Colonic mucosa (tissue), 4 donors: Measurements from ENCODE around the gene ARID1B. TPM values are rescaled to one million over a fixed set of nuclear protein-coding genes. Genes with fewer than 3 reads are reported as not detected.

ENCODE experiments used
- DNase-seq: peaks from one replicate; pipeline ENCODE4 v3.0.0-alpha.2; 2020
- H3K27ac ChIP-seq: fragments of 200-600 bp; one replicate; pipeline ENCODE4 v1.8.0; 2021
- H3K27me3 ChIP-seq: fragments of 200-600 bp; one replicate; pipeline ENCODE4 v1.8.0; 2021
- H3K36me3 ChIP-seq: fragments of 200-600 bp; one replicate; pipeline ENCODE4 v1.8.0; 2021
- H3K4me1 ChIP-seq: fragments of 200-600 bp; one replicate; pipeline ENCODE4 v1.8.0; 2021; ENCODE audit warnings: mild to moderate bottlenecking
- H3K4me3 ChIP-seq: fragments of 200-600 bp; one replicate; pipeline ENCODE4 v1.8.0; 2021
- H3K9ac ChIP-seq, 2 donors: one replicate each; pipeline ENCODE4 v1.7.0; 2013; ENCODE audit warnings: control low read depth in 2 of 2, low read depth in 2 of 2, low read length in 2 of 2
- H3K9me3 ChIP-seq: fragments of 200-600 bp; one replicate; pipeline ENCODE4 v1.8.0; 2021
- CTCF ChIP-seq: fragments of 200-600 bp; IDR thresholded peaks from one replicate; pipeline ENCODE4 v1.8.0; 2022; ENCODE audit warnings: antibody characterized with exemption, mild to moderate bottlenecking
- intact Hi-C: fragments of 100-400 bp; cut with DNase I; formaldehyde crosslinking; loops from one replicate; pipeline ENCODE4 v1.14.1; 2022
- total RNA-seq, 2 donors: library from RNA; stranded (reverse); fragmentation: NEBNext Ultra II Directional in 1 of 2; extraction: Animal tissue kit (Norgen Biotek cat#: 25700) in 1 of 2; gene quantifications; one replicate each; pipeline ENCODE4 v1.2.1, GENCODE V29; 2021
- donor health status: healthy.
- donor health status: DM: no; HTN: no; CAD: no.
- donor health status: DM: no; HTN: no; CAD: no.

Gene ARID1B
- total RNA-seq, 2 donors from 2014 or later, result 61.3 to 71.5 TPM

- Histone ChIP-seq H3K9me3 (no peaks in the 10 kb centered on the region), H3K36me3 (no peaks in the 10 kb centered on the region), H3K27me3 (no peaks in the 10 kb centered on the region), H3K9ac (no peak overlapping the region), H3K4me1 (no peaks in the 10 kb centered on the region), H3K4me3 (no peak overlapping the region), H3K27ac (no peak overlapping the region)
- DNase-seq, result no peak
- intact Hi-C loops, result no loop called here
- TF ChIP-seq CTCF, result no peak
These were observed 300.1 kb downstream of the ARID1B start for GRCh38 chr6:157077251-157077650.

- Histone ChIP-seq H3K27me3 (no peaks in the 10 kb centered on the region), H3K36me3 (no peaks in the 10 kb centered on the region), H3K4me1 (no peaks in the 10 kb centered on the region), H3K27ac (no peak overlapping the region), H3K4me3 (no peak overlapping the region), H3K9ac (no peak overlapping the region), H3K9me3 (no peaks in the 10 kb centered on the region)
- intact Hi-C loops, result no loop called here
- DNase-seq, result no peak
- no peak for TF ChIP-seq CTCF
These were observed 301.1 kb downstream of the ARID1B start for GRCh38 chr6:157078326-157078725.

- intact Hi-C loops, result no loop called here
- no peaks in the 10 kb centered on the region for H3K27me3 ChIP-seq
- H3K36me3 ChIP-seq, result no peaks in the 10 kb centered on the region
These were observed 302.1 kb downstream of the ARID1B start for GRCh38 chr6:157079277-157079676.

GRCh38 chr6:157079771-157080170, 302.6 kb downstream of the ARID1B start:
- Histone ChIP-seq H3K4me1 (no peaks in the 10 kb centered on the region), H3K9ac (no peak overlapping the region), H3K4me3 (no peak overlapping the region), H3K9me3 (no peaks in the 10 kb centered on the region), H3K27me3 (no peaks in the 10 kb centered on the region), H3K27ac (no peak overlapping the region), H3K36me3 (no peaks in the 10 kb centered on the region)
- no peak for TF ChIP-seq CTCF
- intact Hi-C loops, result no loop called here
- DNase-seq, result no peak

More at GRCh38 chr6:157079277-157079676, 302.1 kb downstream of the ARID1B start:
- no peak for TF ChIP-seq CTCF
- no peak overlapping the region for H3K9ac ChIP-seq
- H3K9me3 ChIP-seq, result no peaks in the 10 kb centered on the region
- no peak for DNase-seq
- H3K4me3 ChIP-seq, result no peak overlapping the region
- no peaks in the 10 kb centered on the region for H3K4me1 ChIP-seq
- H3K27ac ChIP-seq, result no peak overlapping the region

DNA sequence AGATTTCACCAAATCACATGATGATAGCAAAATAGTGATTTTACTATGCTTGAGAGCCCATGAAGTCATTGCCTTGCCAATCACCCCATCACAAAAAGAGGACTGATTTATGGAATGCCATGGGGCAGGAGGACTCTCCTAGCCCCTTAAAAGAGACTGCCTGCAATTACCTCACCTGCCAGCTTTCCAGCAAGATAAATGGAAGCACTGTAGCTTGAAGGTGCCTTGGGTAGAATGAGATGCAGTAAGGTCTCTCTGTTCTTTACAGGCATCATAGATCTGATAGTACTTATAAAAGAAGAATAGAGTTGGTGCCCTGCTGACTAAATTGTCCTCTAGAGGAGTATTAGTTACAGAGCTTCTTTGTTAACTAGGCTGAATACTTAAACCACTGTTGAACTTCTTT, 303.8 kb downstream of the ARID1B start:
- H3K4me3 ChIP-seq, result no peak overlapping the region
- H3K27me3 ChIP-seq, result no peaks in the 10 kb centered on the region
- no peaks in the 10 kb centered on the region for H3K9me3 ChIP-seq
- no peaks in the 10 kb centered on the region for H3K4me1 ChIP-seq
- no peak overlapping the region for H3K9ac ChIP-seq
- no peak for TF ChIP-seq CTCF
- H3K27ac ChIP-seq, result no peak overlapping the region
- no peaks in the 10 kb centered on the region for H3K36me3 ChIP-seq
- DNase-seq, result no peak
- intact Hi-C loops, result no loop called here

DNA sequence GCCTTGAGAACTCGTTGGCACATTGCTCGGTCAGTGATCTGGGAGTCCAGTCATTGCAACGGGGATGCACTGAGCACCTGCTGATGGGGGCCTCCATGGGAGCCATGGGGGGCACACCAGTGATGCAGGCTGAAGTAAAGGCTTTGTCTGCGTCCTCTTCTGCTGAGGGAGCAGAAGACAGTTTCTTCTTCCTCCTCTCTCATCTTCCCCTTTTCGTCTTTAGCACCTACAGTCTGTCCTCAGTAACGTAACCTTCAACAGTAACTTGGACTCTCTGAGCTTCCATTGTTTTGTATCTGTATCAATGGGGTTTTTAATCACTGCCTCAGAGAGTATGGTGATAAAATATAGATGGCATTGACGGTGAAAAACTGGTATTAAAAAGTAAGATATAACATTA, 306.2 kb downstream of the ARID1B start:
- Histone ChIP-seq H3K27ac (no peak overlapping the region), H3K27me3 (no peaks in the 10 kb centered on the region), H3K36me3 (no peaks in the 10 kb centered on the region), H3K9ac (no peak overlapping the region), H3K4me1 (no peaks in the 10 kb centered on the region), H3K9me3 (no peaks in the 10 kb centered on the region), H3K4me3 (no peak overlapping the region)
- intact Hi-C loops, result no loop called here
- no peak for DNase-seq
- no peak for TF ChIP-seq CTCF
